Activated CD4-positive, alpha-beta T cell treated with anti-CD3 and anti-CD28 coated beads, Interleukin-2, amount 50 U/mL, for 24 hours (primary cell): ENCODE measurements around the gene CDKN1C.

ENCODE experiments used
- DNase-seq, 2 donors: peaks; one replicate each; pipeline ENCODE4 v3.0.0-alpha.2; 2020; ENCODE audit warnings: low read depth in 1 of 2, low spot score in 1 of 2

CDKN1C gene

GRCh38 chr11:2848497-2848896 lies 37.1 kb downstream of the CDKN1C start:
- DNase-seq: no peak

- DNase-seq: no peak
Observed at GRCh38 chr11:2847561-2847960, 38.0 kb downstream of the CDKN1C start.

- DNase-seq: no peak
Observed at GRCh38 chr11:2846470-2846869, 39.1 kb downstream of the CDKN1C start.

- no peak for DNase-seq
Observed at GRCh38 chr11:2846056-2846455, 39.5 kb downstream of the CDKN1C start.

GRCh38 chr11:2844996-2845395 lies 40.6 kb downstream of the CDKN1C start:
- DNase-seq: no peak

- no peak for DNase-seq
Observed at GRCh38 chr11:2844116-2844842, 41.3 kb downstream of the CDKN1C start.

GRCh38 chr11:2843551-2843950 lies 42.0 kb downstream of the CDKN1C start:
- no peak for DNase-seq

- no peak for DNase-seq
Observed at GRCh38 chr11:2842876-2843275, 42.7 kb downstream of the CDKN1C start.

GRCh38 chr11:2841411-2842190 lies 44.0 kb downstream of the CDKN1C start:
- no peak for DNase-seq

- no peak for DNase-seq
Observed at GRCh38 chr11:2839395-2839943, 46.1 kb downstream of the CDKN1C start.

GRCh38 chr11:2838676-2839294 lies 46.8 kb downstream of the CDKN1C start:
- DNase-seq: no peak

GRCh38 chr11:2838091-2838490 lies 47.5 kb downstream of the CDKN1C start:
- DNase-seq: no peak

- DNase-seq: no peak
Observed at GRCh38 chr11:2837651-2838050, 47.9 kb downstream of the CDKN1C start.

GRCh38 chr11:2837096-2837601 lies 48.4 kb downstream of the CDKN1C start:
- DNase-seq: no peak

GRCh38 chr11:2836315-2837095 lies 49.1 kb downstream of the CDKN1C start:
- no peak for DNase-seq

- DNase-seq: no peak
Observed at GRCh38 chr11:2835751-2836150, 49.8 kb downstream of the CDKN1C start.

GRCh38 chr11:2835296-2835695 lies 50.3 kb downstream of the CDKN1C start:
- DNase-seq: no peak

- DNase-seq: no peak
Observed at GRCh38 chr11:2834503-2835273, 50.9 kb downstream of the CDKN1C start.

GRCh38 chr11:2833716-2834502 lies 51.7 kb downstream of the CDKN1C start:
- no peak for DNase-seq
